Keratinocyte (primary cell): ENCODE measurements around the gene CREB3L2. TPM values are rescaled to one million over a fixed set of nuclear protein-coding genes. Genes with fewer than 3 reads are reported as not detected.

Experiments used
- DNase-seq: peaks from one replicate; pipeline ENCODE4 v3.0.0-alpha.2; 2011; ENCODE audit warnings: low read depth, missing footprints, low spot score
- FAIRE-seq: peaks from 2 replicates; lab custom pipeline; 2011; peaks lifted over from hg19 to GRCh38; lab: Jason Lieb, UNC
- H2AFZ ChIP-seq: 2 replicates; pipeline ENCODE4 v1.6.0; 2012; ENCODE audit warnings: low read length, control low read depth, inconsistent platforms; ENCODE audit not compliant: control insufficient read depth
- H3K27ac ChIP-seq: 2 replicates; pipeline ENCODE4 v1.5.1; 2011; ENCODE audit warnings: low read length; ENCODE audit not compliant: control insufficient read depth, insufficient read depth
- H3K27me3 ChIP-seq: 3 replicates; pipeline ENCODE4 v1.6.0; 2011; ENCODE audit warnings: low read length; ENCODE audit not compliant: control insufficient read depth, insufficient read depth; ENCODE audit errors: extremely low read depth
- H3K36me3 ChIP-seq, 2 experiments: 2 replicates in 1 of 2; 3 replicates in 1 of 2; pipeline ENCODE4 v1.5.1; 2011; ENCODE audit warnings: low read length in 2 of 2, mild to moderate bottlenecking in 1 of 2; ENCODE audit not compliant: control insufficient read depth in 2 of 2, insufficient read depth in 2 of 2; ENCODE audit errors: extremely low read depth in 1 of 2
- H3K4me1 ChIP-seq: 3 replicates; pipeline ENCODE4 v1.5.1; 2011; ENCODE audit warnings: low read length; ENCODE audit not compliant: control insufficient read depth, insufficient read depth; ENCODE audit errors: extremely low read depth
- H3K4me2 ChIP-seq: 3 replicates; pipeline ENCODE4 v1.6.0; 2011; ENCODE audit warnings: low read depth, low read length; ENCODE audit not compliant: control insufficient read depth, insufficient read depth; ENCODE audit errors: extremely low read depth
- H3K4me3 ChIP-seq, 3 experiments: fragments of 200-600 bp in 1 of 3; sonication (generic) in 1 of 3; 2 replicates in 2 of 3; 3 replicates in 1 of 3; pipeline ENCODE4 v1.5.1; 2011 to 2016; ENCODE audit warnings: low read length in 3 of 3, mild to moderate bottlenecking in 3 of 3, control low read depth in 2 of 3, inconsistent platforms in 1 of 3, low read depth in 1 of 3, mixed read lengths in 1 of 3, mixed run types in 1 of 3, moderate library complexity in 1 of 3; ENCODE audit not compliant: control insufficient read depth in 2 of 3, insufficient read depth in 2 of 3; ENCODE audit errors: extremely low read depth in 1 of 3
- H3K79me2 ChIP-seq: 2 replicates; pipeline ENCODE4 v1.6.0; 2012; ENCODE audit warnings: low read length; ENCODE audit not compliant: control insufficient read depth, insufficient read depth
- H3K9ac ChIP-seq: 3 replicates; pipeline ENCODE4 v1.6.0; 2011; ENCODE audit warnings: low read length; ENCODE audit not compliant: control insufficient read depth, insufficient read depth; ENCODE audit errors: extremely low read depth
- H3K9me1 ChIP-seq: 3 replicates; pipeline ENCODE4 v1.6.0; 2011; ENCODE audit warnings: low read length; ENCODE audit not compliant: control insufficient read depth, insufficient read depth; ENCODE audit errors: extremely low read depth
- H3K9me3 ChIP-seq: 2 replicates; pipeline ENCODE4 v1.5.1; 2012; ENCODE audit warnings: low read depth, low read length; ENCODE audit not compliant: control insufficient read depth
- H4K20me1 ChIP-seq: 3 replicates; pipeline ENCODE4 v1.6.0; 2011; ENCODE audit warnings: low read length; ENCODE audit not compliant: control insufficient read depth, insufficient read depth; ENCODE audit errors: extremely low read depth
- CTCF ChIP-seq, 3 experiments: IDR thresholded peaks in 1 of 3; conservative IDR thresholded peaks in 1 of 3; optimal IDR thresholded peaks in 1 of 3; 2 replicates in 2 of 3; 3 replicates in 1 of 3; pipeline versions ENCODE3 to v1.5.1; 2011; ENCODE audit warnings: low read length in 3 of 3, mild to moderate bottlenecking in 3 of 3, moderate library complexity in 2 of 3, control low read depth in 1 of 3, inconsistent platforms in 1 of 3; ENCODE audit not compliant: insufficient read depth in 2 of 3; ENCODE audit errors: extremely low read depth in 1 of 3
- EZH2 ChIP-seq: IDR thresholded peaks from one replicate; pipeline ENCODE4 v1.6.1; 2012; ENCODE audit warnings: inconsistent platforms, mild to moderate bottlenecking, low read length, moderate library complexity
- dilution Hi-C: fragments of 300-500 bp; cut with MboI; formaldehyde crosslinking; loops from one replicate; pipeline ENCODE4 v1.7.0; 2020; ENCODE audit warnings: low sequenced_read_pairs; ENCODE audit not compliant: extremely low pct_ligation_motif_present
- polyA plus RNA-seq, 5 experiments: library from polyadenylated mRNA; depleted of rRNA in 3 of 5; stranded (reverse) in 3 of 5; stranded (forward) in 1 of 5; unstranded in 1 of 5; fragments of >200 nt; gene quantifications; 1 replicate in 1 of 5; 2 replicates in 3 of 5; 3 replicates in 1 of 5; pipeline versions ENCODE4 v1.2.1 to v1.2.3, GENCODE V29; 2011 to 2012; ENCODE audit warnings: missing spikeins in 2 of 5, low read depth in 1 of 5, low replicate concordance in 1 of 5

CREB3L2 gene
- polyA plus RNA-seq, 1 donor (not counting 4 experiments of a cell fraction or from before 2014, with no cell fraction given): 12.8 TPM

DNA sequence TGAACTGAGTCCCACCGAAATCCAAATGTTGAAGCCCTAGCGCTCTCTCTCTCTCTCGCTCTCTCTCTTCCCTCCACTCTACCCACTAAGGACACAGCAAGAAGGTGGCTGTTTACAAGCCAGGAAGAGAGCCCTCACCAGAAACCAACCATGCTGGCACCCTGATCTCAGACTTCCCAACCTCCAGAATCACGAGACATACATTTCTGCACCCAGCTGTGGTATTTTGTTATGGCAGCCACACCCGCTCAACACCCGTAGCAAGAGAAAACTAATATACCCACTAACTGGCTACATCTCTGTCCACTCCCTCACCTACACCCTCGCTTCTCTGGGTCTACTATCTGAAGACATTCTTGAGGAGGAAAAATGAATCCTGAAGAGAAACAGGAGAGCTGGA is 54.8 kb downstream of the CREB3L2 start:
- Histone ChIP-seq H3K9me1 (no peaks in the 10 kb centered on the region), H3K4me1 (no peaks in the 10 kb centered on the region), H3K9ac (no peak overlapping the region), H2AFZ (no peak overlapping the region), H3K36me3 (no peaks in the 10 kb centered on the region), H3K27me3 (no peaks in the 10 kb centered on the region), H3K4me2 (no peak overlapping the region), H3K4me3 (no peak overlapping the region), H3K79me2 (peaks cover 7% of the 10 kb centered on the region), H3K27ac (no peak overlapping the region), H3K9me3 (no peaks in the 10 kb centered on the region), H4K20me1 (no peaks in the 10 kb centered on the region)
- no peak for TF ChIP-seq EZH2
- TF ChIP-seq CTCF (optimal IDR thresholded peaks at IDR 0.05 in 1 of 3, IDR thresholded peaks at IDR 0.05 in 1 of 3, conservative IDR thresholded peaks at IDR 0.05 in 1 of 3; ENCODE audit: extremely low read depth in 1 of 3, insufficient read depth in 2 of 3, low read length in 3 of 3): no peak
- dilution Hi-C loops: no loop called here
- DNase-seq (no peak), FAIRE-seq (no peak)

GRCh38 chr7:137946011-137946410 is 55.9 kb downstream of the CREB3L2 start:
- Histone ChIP-seq H2AFZ (no peak overlapping the region), H3K9ac (no peak overlapping the region), H3K4me3 (no peak overlapping the region), H3K9me1 (no peaks in the 10 kb centered on the region), H3K4me1 (no peaks in the 10 kb centered on the region), H3K9me3 (no peaks in the 10 kb centered on the region), H3K4me2 (no peak overlapping the region), H3K36me3 (no peaks in the 10 kb centered on the region), H3K27me3 (no peaks in the 10 kb centered on the region), H3K27ac (no peak overlapping the region), H4K20me1 (no peaks in the 10 kb centered on the region), H3K79me2 (peaks cover 3% of the 10 kb centered on the region)
- TF ChIP-seq EZH2 (no peak), CTCF (optimal IDR thresholded peaks at IDR 0.05 in 1 of 3, IDR thresholded peaks at IDR 0.05 in 1 of 3, conservative IDR thresholded peaks at IDR 0.05 in 1 of 3; ENCODE audit: extremely low read depth in 1 of 3, insufficient read depth in 2 of 3, low read length in 3 of 3) (no peak)
- dilution Hi-C loops: no loop called here
- FAIRE-seq (no peak), DNase-seq (no peak)
